Fibroblast of villous mesenchyme (primary cell): ENCODE data around the gene IFI27. TPM values are rescaled to one million over a fixed set of nuclear protein-coding genes. Genes with fewer than 3 reads are reported as not detected.
A peak's percentile ranks its signal among the peaks of the same experiment; 100 is the strongest.

Experiments used
- DNase-seq: peaks from one replicate; pipeline ENCODE4 v3.0.0-alpha.2; 2010; ENCODE audit warnings: low read depth
- H3K4me3 ChIP-seq: 2 replicates; pipeline ENCODE4 v1.5.1; 2011; ENCODE audit warnings: low read depth, mild to moderate bottlenecking, low read length
- total RNA-seq: library from RNA; depleted of rRNA; stranded (reverse); fragments of >200 nt; gene quantifications from 2 replicates; pipeline ENCODE4 v1.2.3, GENCODE V29; 2012
- TF ChIP-seq, protein P1 (sequence below): IDR thresholded peaks from 2 replicates; pipeline ENCODE4 v1.5.1; 2012; ENCODE audit warnings: low read depth, mild to moderate bottlenecking, low read length; ENCODE audit not compliant: insufficient read depth

The IFI27 gene
- total RNA-seq, 1 donor: 51.4 TPM

DNA sequence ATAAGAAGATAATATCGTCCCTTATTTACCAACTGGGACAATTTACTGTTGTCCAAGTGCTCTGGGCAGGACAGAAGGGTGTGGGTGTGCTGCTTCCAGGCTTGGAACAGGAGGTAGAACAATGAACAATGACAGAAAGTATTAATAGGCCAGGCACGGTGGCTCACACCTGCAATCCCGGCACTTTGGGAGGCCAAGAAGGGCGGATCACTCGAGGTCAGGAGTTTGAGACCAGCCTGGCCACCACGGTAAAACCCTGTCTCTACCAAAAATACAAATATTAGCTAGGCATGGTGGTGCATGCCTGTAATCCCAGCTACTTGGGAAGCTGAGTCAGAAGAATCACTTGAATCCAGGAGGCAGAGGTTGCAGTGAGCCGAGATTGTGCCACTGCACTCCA is 2.5 kb downstream of the IFI27 start:
- TF ChIP-seq, protein P1, sequence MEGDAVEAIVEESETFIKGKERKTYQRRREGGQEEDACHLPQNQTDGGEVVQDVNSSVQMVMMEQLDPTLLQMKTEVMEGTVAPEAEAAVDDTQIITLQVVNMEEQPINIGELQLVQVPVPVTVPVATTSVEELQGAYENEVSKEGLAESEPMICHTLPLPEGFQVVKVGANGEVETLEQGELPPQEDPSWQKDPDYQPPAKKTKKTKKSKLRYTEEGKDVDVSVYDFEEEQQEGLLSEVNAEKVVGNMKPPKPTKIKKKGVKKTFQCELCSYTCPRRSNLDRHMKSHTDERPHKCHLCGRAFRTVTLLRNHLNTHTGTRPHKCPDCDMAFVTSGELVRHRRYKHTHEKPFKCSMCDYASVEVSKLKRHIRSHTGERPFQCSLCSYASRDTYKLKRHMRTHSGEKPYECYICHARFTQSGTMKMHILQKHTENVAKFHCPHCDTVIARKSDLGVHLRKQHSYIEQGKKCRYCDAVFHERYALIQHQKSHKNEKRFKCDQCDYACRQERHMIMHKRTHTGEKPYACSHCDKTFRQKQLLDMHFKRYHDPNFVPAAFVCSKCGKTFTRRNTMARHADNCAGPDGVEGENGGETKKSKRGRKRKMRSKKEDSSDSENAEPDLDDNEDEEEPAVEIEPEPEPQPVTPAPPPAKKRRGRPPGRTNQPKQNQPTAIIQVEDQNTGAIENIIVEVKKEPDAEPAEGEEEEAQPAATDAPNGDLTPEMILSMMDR: no peak
- no peak for DNase-seq
- H3K4me3 ChIP-seq: no peak overlapping the region

DNA sequence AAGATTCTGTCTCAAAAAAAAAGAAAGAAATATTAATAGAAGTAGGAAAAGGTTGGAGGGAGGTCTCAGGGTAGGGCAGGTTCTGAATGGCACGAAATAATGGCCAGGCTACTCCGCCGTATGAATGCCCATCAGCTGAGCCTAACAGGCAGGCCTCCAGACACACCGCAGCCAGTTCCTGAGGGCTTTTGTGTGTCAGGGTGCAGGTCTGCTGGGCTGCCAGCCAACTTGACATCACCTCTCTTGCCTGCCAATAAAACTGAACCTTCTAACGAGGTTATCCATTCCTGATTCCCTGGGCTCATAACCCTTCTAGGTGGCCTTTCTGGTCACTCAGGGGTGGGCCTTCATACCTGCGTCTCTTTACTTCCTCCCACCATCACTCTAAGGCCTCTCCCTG is 3.0 kb downstream of the IFI27 start:
- H3K4me3 ChIP-seq: no peak overlapping the region
- DNase-seq: no peak
- TF ChIP-seq, protein P1: no peak

DNA sequence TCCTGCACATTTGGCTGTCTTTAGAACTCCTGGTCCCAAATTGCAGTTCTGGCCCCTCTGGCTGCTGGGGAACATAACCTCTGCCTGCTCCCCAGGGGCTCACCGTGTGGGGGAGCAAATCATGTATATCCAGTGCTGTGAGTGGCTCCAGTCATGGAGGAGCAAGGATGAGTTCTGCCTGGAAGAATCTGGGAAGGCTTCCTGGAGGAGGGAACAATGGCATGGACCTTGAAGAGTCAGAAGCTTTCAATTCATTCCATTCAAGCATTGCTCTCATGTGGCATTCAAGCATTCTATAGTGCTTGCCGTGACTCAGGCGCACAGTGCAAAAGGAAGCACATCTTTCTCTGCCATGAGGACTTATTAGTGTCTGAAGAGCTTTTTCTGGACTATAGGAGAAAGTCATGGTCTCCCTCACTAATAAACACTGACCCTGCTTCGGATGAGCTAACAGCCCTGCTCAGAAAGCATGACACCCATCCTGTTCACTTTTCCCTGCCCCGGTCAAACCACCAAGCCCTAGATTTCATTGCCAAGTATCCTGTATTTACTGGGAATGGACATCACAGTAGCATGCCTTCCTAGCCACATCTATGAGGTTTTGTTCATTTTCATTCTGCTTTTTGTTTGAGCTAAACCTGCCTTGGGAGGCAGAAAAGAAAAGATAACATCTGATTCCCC is 3.5 kb downstream of the IFI27 start:
- no peak overlapping the region for H3K4me3 ChIP-seq
- DNase-seq: peak; percentile 24
- TF ChIP-seq, protein P1: no peak

DNA sequence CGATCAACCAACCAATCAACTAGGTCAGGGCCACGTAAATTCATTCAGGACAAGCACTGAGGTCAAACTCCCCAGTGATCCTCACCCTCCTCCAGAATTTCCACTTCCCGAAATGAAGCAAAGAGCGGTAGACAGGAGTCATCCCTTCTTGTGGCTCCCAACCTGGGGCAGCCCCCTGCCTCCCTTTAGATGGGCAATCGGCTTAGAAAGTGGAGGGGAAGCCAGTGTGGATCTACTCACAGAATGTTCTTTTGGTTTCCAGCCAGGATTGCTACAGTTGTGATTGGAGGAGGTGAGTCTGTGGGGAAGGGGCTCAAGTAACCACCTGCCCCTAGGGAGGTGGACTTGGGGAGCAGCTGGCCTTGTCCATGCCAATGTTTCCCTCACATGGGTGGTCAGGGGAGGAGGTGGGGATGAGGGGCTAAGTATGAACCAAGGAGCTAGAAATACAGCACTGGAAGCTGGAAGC is 4.1 kb downstream of the IFI27 start:
- TF ChIP-seq, protein P1: no peak
- no peak overlapping the region for H3K4me3 ChIP-seq
- no peak for DNase-seq

DNA sequence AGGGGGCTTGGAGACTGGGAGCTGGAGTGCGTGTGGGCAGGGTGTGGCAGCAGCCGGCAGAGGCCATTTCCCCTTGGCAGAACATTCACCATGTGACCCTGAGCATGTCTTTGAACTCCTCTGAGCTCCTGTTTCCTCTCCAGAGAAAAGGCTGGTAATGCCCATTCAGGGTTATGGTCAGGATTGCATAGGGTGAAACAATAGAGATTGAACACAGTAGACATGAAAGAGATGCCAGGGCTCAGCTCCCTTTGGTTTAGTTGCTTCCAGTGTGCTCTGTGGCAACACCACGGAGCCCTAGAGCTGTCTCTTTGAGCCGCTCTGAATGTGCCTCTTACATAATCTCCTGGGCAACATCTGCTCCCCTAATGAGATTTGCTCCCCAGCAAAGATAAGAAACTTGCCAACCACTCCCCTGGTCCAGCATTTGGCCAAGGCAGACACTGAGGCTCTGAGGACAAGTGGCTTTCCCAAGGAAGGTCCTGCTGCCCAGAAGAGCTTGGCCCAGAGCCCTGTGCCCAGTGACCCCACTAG is 4.6 kb downstream of the IFI27 start:
- H3K4me3 ChIP-seq: no peak overlapping the region
- no peak for DNase-seq
- TF ChIP-seq, protein P1: no peak

DNA sequence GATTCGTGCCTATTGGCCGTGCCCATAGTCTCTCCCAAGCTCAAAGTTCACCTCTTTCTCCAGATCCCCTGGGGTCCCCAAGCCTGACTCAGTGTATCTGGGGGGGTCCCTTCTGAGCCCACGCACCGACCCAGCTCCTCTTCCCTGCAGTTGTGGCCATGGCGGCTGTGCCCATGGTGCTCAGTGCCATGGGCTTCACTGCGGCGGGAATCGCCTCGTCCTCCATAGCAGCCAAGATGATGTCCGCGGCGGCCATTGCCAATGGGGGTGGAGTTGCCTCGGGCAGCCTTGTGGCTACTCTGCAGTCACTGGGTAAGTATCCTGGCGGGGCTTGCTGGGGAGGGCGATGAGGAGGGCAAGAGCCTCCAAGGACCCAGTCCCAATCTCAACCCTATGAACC is 5.1 kb downstream of the IFI27 start:
- no peak for DNase-seq
- TF ChIP-seq, protein P1: no peak
- H3K4me3 ChIP-seq: no peak overlapping the region
